Ovary (tissue), 3 donors: ENCODE measurements around the gene C15orf62.

Source experiments
- CTCF ChIP-seq, 3 donors: fragments of 450-650 bp in 2 of 3; fragments of 200-600 bp in 1 of 3; IDR thresholded peaks; one replicate each; pipeline versions ENCODE4 v1.5.1 to v1.8.0; 2016 to 2022; ENCODE audit warnings: antibody characterized with exemption in 3 of 3, mild to moderate bottlenecking in 1 of 3
- EP300 ChIP-seq: sonication (generic); formaldehyde crosslinking; IDR thresholded peaks from one replicate; pipeline ENCODE4 v1.6.1; 2017; ENCODE audit warnings: antibody characterized with exemption
- donor health status: DM: no; HTN: no; CAD: no.

DNA sequence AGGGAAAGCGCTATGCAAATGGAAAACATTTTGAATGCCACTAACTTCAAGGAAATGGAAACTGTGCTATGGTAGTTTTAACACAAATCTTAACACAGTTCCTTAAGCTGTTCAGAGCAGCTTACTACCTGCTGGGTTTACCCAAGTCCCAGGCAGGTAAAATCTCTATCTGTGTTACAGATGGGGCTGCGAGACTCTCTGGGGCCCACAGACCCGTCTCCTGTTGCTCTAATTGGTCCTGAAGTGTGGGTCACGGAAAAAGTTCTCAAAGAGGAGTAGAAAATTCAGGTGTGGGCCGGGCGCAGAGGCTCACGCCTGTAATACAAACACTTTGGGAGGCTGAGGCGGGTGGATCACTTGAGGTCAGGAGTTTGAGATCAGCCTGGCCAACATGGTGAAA lies 20.2 kb downstream of the C15orf62 start:
- TF ChIP-seq CTCF (IDR thresholded peaks at IDR 0.05) (no peak), EP300 (no peak)
